SK-N-SH (cell line): ENCODE results near the gene ELMOD1. TPM values are rescaled to one million over a fixed set of nuclear protein-coding genes. Genes with fewer than 3 reads are reported as not detected.

ENCODE experiments used
- CTCF ChIA-PET: fragments of 300-600, 350-600 bp; formaldehyde crosslinking; extraction: SDS; loops from one replicate; lab custom pipeline; 2021; lab: Yijun Ruan, JAX
- POLR2A ChIA-PET: fragments of 350-600 bp; sonication (Branson Sonifier 250); formaldehyde crosslinking; extraction: SDS; loops from one replicate; lab custom pipeline; 2020; ENCODE audit warnings: antibody characterized with exemption, inconsistent platforms; lab: Yijun Ruan, JAX
- DNase-seq: peaks from one replicate; pipeline ENCODE4 v3.0.0; 2012
- H2AFZ ChIP-seq: fragments of 200-600 bp; sonication (generic); 2 replicates; pipeline ENCODE4 v1.8.1; 2016; ENCODE audit warnings: antibody characterized with exemption, mild to moderate bottlenecking, low read depth
- H3F3A ChIP-seq: fragments of 200-600 bp; sonication (generic); replicated peaks from 2 replicates; pipeline ENCODE3; 2016; ENCODE audit warnings: antibody characterized with exemption, mild to moderate bottlenecking; ENCODE audit not compliant: insufficient read depth
- H3K27ac ChIP-seq, 2 experiments: fragments of 200-500 bp in 1 of 2; fragments of 200-600 bp in 1 of 2; sonication (Bioruptor generic) in 1 of 2; sonication (generic), shearing (Covaris generic) in 1 of 2; 2 replicates each; pipeline versions ENCODE4 v1.5.1 to v1.6.1; 2014 to 2016; ENCODE audit warnings: low read depth in 2 of 2, inconsistent platforms in 1 of 2, low read length in 1 of 2, mild to moderate bottlenecking in 1 of 2, mixed read lengths in 1 of 2
- H3K27me3 ChIP-seq: fragments of 200-600 bp; sonication (generic), shearing (Covaris generic); 2 replicates; pipeline ENCODE4 v1.6.1; 2016; ENCODE audit warnings: mixed run types; ENCODE audit not compliant: insufficient read depth
- H3K36me3 ChIP-seq, 2 experiments: fragments of 200-500 bp in 1 of 2; fragments of 200-600 bp in 1 of 2; sonication (Bioruptor generic) in 1 of 2; sonication (generic) in 1 of 2; replicated peaks in 1 of 2; 2 replicates each; pipeline versions ENCODE3 to v1.5.1; 2014 to 2016; ENCODE audit warnings: low read length in 1 of 2, mild to moderate bottlenecking in 1 of 2; ENCODE audit not compliant: insufficient read depth in 2 of 2, control insufficient read depth in 1 of 2
- H3K4me1 ChIP-seq, 2 experiments: fragments of 200-500 bp in 1 of 2; fragments of 200-600 bp in 1 of 2; sonication (Bioruptor generic) in 1 of 2; sonication (generic), shearing (Covaris generic) in 1 of 2; 2 replicates each; pipeline versions ENCODE4 v1.5.1 to v1.6.1; 2014 to 2016; ENCODE audit warnings: low read depth in 1 of 2, low read length in 1 of 2, mixed run types in 1 of 2; ENCODE audit not compliant: insufficient read depth in 2 of 2, control insufficient read depth in 1 of 2
- H3K4me2 ChIP-seq: fragments of 200-600 bp; sonication (generic), shearing (Covaris generic); 2 replicates; pipeline ENCODE4 v1.6.1; 2017; ENCODE audit warnings: mixed run types
- H3K4me3 ChIP-seq, 2 experiments: fragments of 200-500 bp in 1 of 2; fragments of 200-600 bp in 1 of 2; sonication (Bioruptor generic) in 1 of 2; sonication (generic), shearing (Covaris generic) in 1 of 2; 2 replicates each; pipeline versions ENCODE4 v1.5.1 to v1.8.1; 2014 to 2016; ENCODE audit warnings: low read depth in 2 of 2, inconsistent platforms in 1 of 2, low read length in 1 of 2, mild to moderate bottlenecking in 1 of 2, mixed read lengths in 1 of 2, moderate library complexity in 1 of 2
- H3K79me2 ChIP-seq: fragments of 200-600 bp; sonication (generic); 2 replicates; pipeline ENCODE4 v1.8.1; 2017; ENCODE audit warnings: mild to moderate bottlenecking; ENCODE audit not compliant: insufficient read depth
- H3K9ac ChIP-seq: fragments of 200-600 bp; sonication (generic); 2 replicates; pipeline ENCODE4 v1.6.1; 2017; ENCODE audit warnings: mixed run types
- H3K9me2 ChIP-seq: fragments of 200-600 bp; sonication (generic); 2 replicates; pipeline ENCODE4 v1.6.1; 2017; ENCODE audit warnings: mixed run types
- H3K9me3 ChIP-seq: fragments of 200-600 bp; sonication (generic); 2 replicates; pipeline ENCODE4 v1.6.1; 2017; ENCODE audit warnings: mixed run types, mild to moderate bottlenecking, moderate library complexity
- H4K20me1 ChIP-seq: fragments of 200-600 bp; sonication (generic); 2 replicates; pipeline ENCODE4 v1.6.1; 2017; ENCODE audit warnings: mild to moderate bottlenecking, mixed run types; ENCODE audit not compliant: insufficient read depth
- CHD2 ChIP-seq: fragments of 150-350 bp; IDR thresholded peaks from 2 replicates; pipeline ENCODE4 v1.6.1; 2018; ENCODE audit warnings: low read length; ENCODE audit not compliant: partially characterized antibody
- ELF1 ChIP-seq: IDR thresholded peaks from 2 replicates; pipeline ENCODE4 v1.4.0; 2012
- EP300 ChIP-seq, 2 experiments: IDR thresholded peaks; 2 replicates each; pipeline versions ENCODE4 v1.4.0 to v1.6.1; 2012; ENCODE audit warnings: borderline replicate concordance in 1 of 2, low read depth in 1 of 2, low read length in 1 of 2
- FOSL2 ChIP-seq: IDR thresholded peaks from 2 replicates; pipeline ENCODE4 v1.4.0; 2012; ENCODE audit warnings: low read depth, mild to moderate bottlenecking, moderate library complexity, borderline replicate concordance
- GABPA ChIP-seq: IDR thresholded peaks from 2 replicates; pipeline ENCODE4 v1.4.0; 2012; ENCODE audit warnings: low read depth, mild to moderate bottlenecking
- JUND ChIP-seq: IDR thresholded peaks from 2 replicates; pipeline ENCODE4 v1.4.0; 2012
- MAX ChIP-seq: IDR thresholded peaks from 2 replicates; pipeline ENCODE4 v1.4.0; 2012; ENCODE audit warnings: low read depth
- MEF2A ChIP-seq: IDR thresholded peaks from 2 replicates; pipeline ENCODE4 v1.4.0; 2012; ENCODE audit warnings: low read depth, borderline replicate concordance
- MXI1 ChIP-seq: IDR thresholded peaks from 2 replicates; pipeline ENCODE4 v1.6.1; 2012; ENCODE audit warnings: mild to moderate bottlenecking, low read depth, low read length, improper control_type of control experiment
- NRF1 ChIP-seq: IDR thresholded peaks from 2 replicates; pipeline ENCODE4 v1.6.1; 2012; ENCODE audit warnings: low read depth, mild to moderate bottlenecking, low read length
- POLR2AphosphoS5 ChIP-seq: IDR thresholded peaks from 2 replicates; pipeline ENCODE4 v1.6.1; 2012; ENCODE audit warnings: low read depth, low read length
- RAD21 ChIP-seq: IDR thresholded peaks from 2 replicates; pipeline ENCODE4 v1.6.1; 2012; ENCODE audit warnings: mild to moderate bottlenecking, low read length
- RCOR1 ChIP-seq: fragments of 150-350 bp; IDR thresholded peaks from 2 replicates; pipeline ENCODE4 v1.6.1; 2017; ENCODE audit warnings: antibody characterized with exemption, low read length
- REST ChIP-seq: IDR thresholded peaks from 2 replicates; pipeline ENCODE4 v1.6.1; 2012; ENCODE audit warnings: mild to moderate bottlenecking, low read depth, low read length, moderate library complexity
- RFX5 ChIP-seq: IDR thresholded peaks from 2 replicates; pipeline ENCODE4 v1.6.1; 2012; ENCODE audit warnings: mild to moderate bottlenecking, improper control_type of control experiment, low read length
- SIN3A ChIP-seq: IDR thresholded peaks from 2 replicates; pipeline ENCODE4 v1.6.1; 2012; ENCODE audit warnings: low read depth, mild to moderate bottlenecking, low read length, moderate library complexity, borderline replicate concordance
- TAF1 ChIP-seq: IDR thresholded peaks from 2 replicates; pipeline ENCODE4 v1.6.1; 2012; ENCODE audit warnings: low read depth, mild to moderate bottlenecking, low read length, moderate library complexity, borderline replicate concordance
- TCF12 ChIP-seq: IDR thresholded peaks from 2 replicates; pipeline ENCODE4 v1.4.0; 2012
- TEAD4 ChIP-seq: IDR thresholded peaks from 2 replicates; pipeline ENCODE4 v1.4.0; 2012; ENCODE audit warnings: mild to moderate bottlenecking, borderline replicate concordance; ENCODE audit not compliant: insufficient read depth
- USF1 ChIP-seq: IDR thresholded peaks from 2 replicates; pipeline ENCODE4 v1.4.0; 2012; ENCODE audit warnings: low read depth, borderline replicate concordance
- YY1 ChIP-seq: IDR thresholded peaks from 2 replicates; pipeline ENCODE4 v1.4.0; 2012; ENCODE audit warnings: low read depth, mild to moderate bottlenecking
- WGBS: methylation state at CpG from one replicate; pipeline ENCODE4 v1.1.6; 2017; ENCODE audit warnings: low lambda C conversion rate; 5-methylcytosine and 5-hydroxymethylcytosine counted together
- polyA plus RNA-seq, 3 experiments: library from polyadenylated mRNA; depleted of rRNA; stranded (reverse); fragments of >200 nt; gene quantifications; 2 replicates each; pipeline ENCODE4 v1.2.3, GENCODE V29; 2012
- TF ChIP-seq, protein P1 (sequence below): IDR thresholded peaks from 2 replicates; pipeline ENCODE4 v1.4.0; 2012; ENCODE audit warnings: low read depth, borderline replicate concordance
- TF ChIP-seq, protein P2 (sequence below): fragments of 150-350 bp; IDR thresholded peaks from 2 replicates; pipeline ENCODE4 v1.6.1; 2016; ENCODE audit warnings: mild to moderate bottlenecking, low read depth, low read length

Gene ELMOD1
- polyA plus RNA-seq, 1 of the 3 experiments (the other 2 are of a cell fraction): not detected

DNA sequence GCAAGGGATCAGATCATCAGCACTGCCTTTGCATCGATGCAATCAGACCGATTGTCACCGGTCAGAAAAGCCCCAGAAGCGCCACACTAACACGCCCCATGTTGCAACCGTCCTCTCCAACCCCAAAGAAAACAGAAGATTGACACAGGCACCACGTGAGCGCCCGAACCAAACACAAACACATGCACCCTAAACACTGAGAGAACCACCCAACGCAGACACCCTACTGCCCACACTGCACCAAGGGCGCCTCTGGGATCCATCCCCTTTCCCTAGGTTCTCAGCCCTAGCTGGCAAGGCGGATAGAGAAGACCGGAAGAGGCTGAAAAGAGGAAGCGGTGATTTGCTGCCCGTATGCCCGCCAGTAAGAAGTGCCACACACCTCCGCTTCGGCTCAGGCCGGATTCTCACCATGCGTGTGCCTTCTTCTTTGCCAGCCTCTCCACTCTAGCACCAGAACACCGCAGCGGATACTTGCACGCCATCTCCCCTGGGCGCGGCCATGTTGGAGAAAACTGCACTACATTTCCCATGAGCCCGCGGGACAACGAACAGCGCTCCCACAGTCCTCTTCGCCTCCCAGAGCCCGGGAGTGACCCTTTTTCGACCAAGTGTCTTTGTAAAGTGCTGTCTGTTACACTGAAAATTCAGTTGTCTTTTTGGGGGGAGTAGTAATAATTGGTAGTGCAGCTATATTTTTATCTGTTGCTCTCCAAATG, 25.6 kb upstream of the ELMOD1 start, which contains the start of gene ALKBH8:
TSS of gene ALKBH8 (minus strand) at position 517 of the 719 bp plus-strand sequence. CDS start 4,842 bp downstream, outside the sequence.
- Histone ChIP-seq H2AFZ (peak within 1 kb of the TSS; percentile 99), H3K9me3 (no peaks in the 10 kb centered on the region), H4K20me1 (no peaks in the 10 kb centered on the region), H3K36me3 (peaks cover 0 to 3% of the 10 kb centered on the region in 2 experiments), H3K9ac (peak within 1 kb of the TSS; percentile 70), H3K4me3 (peak within 1 kb of the TSS; percentile 86 to 95), H3F3A (peaks cover 41% of the 10 kb centered on the region), H3K27me3 (no peaks in the 10 kb centered on the region), H3K9me2 (no peaks in the 10 kb centered on the region), H3K4me1 (peaks cover 31 to 46% of the 10 kb centered on the region in 2 experiments), H3K4me2 (peak within 1 kb of the TSS; percentile 77), H3K79me2 (peaks cover 24% of the 10 kb centered on the region; the same call in 1 of the 2 replicates), H3K27ac (peak within 1 kb of the TSS; percentile 73 to 87)
- 1% methylated on average over 21 of the region's 32 CpGs for WGBS
- ChIA-PET POLR2A (no interaction called here), CTCF (interaction anchor here (0.7 to 8.6 kb wide), 7 partner anchors 12 to 206 kb away, joined by 3 to 110 read pairs (median 19); no protein-coding TSS in a partner anchor)
- TF ChIP-seq RFX5: no peak
- TF ChIP-seq NRF1: no peak
- TF ChIP-seq JUND: no peak
- no peak for TF ChIP-seq TCF12
- TF ChIP-seq EP300 (IDR thresholded peaks at IDR 0.05; ENCODE audit: borderline replicate concordance in 1 of 2, low read depth in 1 of 2, low read length in 1 of 2): no peak
- 0 out of 2 replicates have a peak, but pooled peaks have one; percentile 21 for TF ChIP-seq REST
- TF ChIP-seq ELF1: peak; percentile 80
- no peak for TF ChIP-seq TEAD4
- TF ChIP-seq YY1: peak; percentile 98
- peak; percentile 99 for TF ChIP-seq MXI1
- TF ChIP-seq MEF2A: no peak
- no peak for TF ChIP-seq FOSL2
- TF ChIP-seq MAX: peak; percentile 86
- TF ChIP-seq, protein P1, sequence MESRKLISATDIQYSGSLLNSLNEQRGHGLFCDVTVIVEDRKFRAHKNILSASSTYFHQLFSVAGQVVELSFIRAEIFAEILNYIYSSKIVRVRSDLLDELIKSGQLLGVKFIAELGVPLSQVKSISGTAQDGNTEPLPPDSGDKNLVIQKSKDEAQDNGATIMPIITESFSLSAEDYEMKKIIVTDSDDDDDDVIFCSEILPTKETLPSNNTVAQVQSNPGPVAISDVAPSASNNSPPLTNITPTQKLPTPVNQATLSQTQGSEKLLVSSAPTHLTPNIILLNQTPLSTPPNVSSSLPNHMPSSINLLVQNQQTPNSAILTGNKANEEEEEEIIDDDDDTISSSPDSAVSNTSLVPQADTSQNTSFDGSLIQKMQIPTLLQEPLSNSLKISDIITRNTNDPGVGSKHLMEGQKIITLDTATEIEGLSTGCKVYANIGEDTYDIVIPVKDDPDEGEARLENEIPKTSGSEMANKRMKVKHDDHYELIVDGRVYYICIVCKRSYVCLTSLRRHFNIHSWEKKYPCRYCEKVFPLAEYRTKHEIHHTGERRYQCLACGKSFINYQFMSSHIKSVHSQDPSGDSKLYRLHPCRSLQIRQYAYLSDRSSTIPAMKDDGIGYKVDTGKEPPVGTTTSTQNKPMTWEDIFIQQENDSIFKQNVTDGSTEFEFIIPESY: no peak
- peak; percentile 72 for TF ChIP-seq CHD2
- TF ChIP-seq POLR2AphosphoS5: 0 out of 2 replicates have a peak, but pooled peaks have one; percentile 50
- 0 out of 2 replicates have a peak, but pooled peaks have one; percentile 47 for TF ChIP-seq RCOR1
- TF ChIP-seq TAF1: no peak; the same call in 1 of the 2 replicates
- TF ChIP-seq, protein P2, sequence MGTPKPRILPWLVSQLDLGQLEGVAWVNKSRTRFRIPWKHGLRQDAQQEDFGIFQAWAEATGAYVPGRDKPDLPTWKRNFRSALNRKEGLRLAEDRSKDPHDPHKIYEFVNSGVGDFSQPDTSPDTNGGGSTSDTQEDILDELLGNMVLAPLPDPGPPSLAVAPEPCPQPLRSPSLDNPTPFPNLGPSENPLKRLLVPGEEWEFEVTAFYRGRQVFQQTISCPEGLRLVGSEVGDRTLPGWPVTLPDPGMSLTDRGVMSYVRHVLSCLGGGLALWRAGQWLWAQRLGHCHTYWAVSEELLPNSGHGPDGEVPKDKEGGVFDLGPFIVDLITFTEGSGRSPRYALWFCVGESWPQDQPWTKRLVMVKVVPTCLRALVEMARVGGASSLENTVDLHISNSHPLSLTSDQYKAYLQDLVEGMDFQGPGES: no peak
- peak; percentile 86; the same call in 1 of the 2 replicates for TF ChIP-seq SIN3A
- peak; percentile 25; the same call in 1 of the 2 replicates for TF ChIP-seq USF1
- TF ChIP-seq GABPA: peak; percentile 63
- TF ChIP-seq RAD21: no peak
- DNase-seq: peak; percentile 73
